HepG2 (cell line): ENCODE data around the gene TBCE. TPM values are rescaled to one million over a fixed set of nuclear protein-coding genes. Genes with fewer than 3 reads are reported as not detected.
A peak's percentile ranks its signal among the peaks of the same experiment; 100 is the strongest.

Experiments used
- ATAC-seq: fragments of 200-7000 bp; cut with Tn5 transposase; 3 replicates; pipeline ENCODE4 v1.9.1; 2020; ENCODE audit warnings: mild to moderate bottlenecking, moderate library complexity
- BruUV-seq: library from RNA; stranded (reverse); fragments of 400-500 nt; replicated peaks from 2 replicates; lab custom pipeline; 2021; lab: Mats Ljungman, UMichigan
- CTCF ChIA-PET: fragments of 300-600 bp; formaldehyde crosslinking; extraction: SDS; loops from one replicate; lab custom pipeline; 2021; ENCODE audit warnings: low total read pairs, inconsistent platforms, low intra/inter-chr PET ratio; lab: Yijun Ruan, JAX
- POLR2A ChIA-PET: fragments of 350-600 bp; sonication (Branson Sonifier 250); formaldehyde crosslinking; loops from one replicate; lab custom pipeline; 2020; ENCODE audit warnings: antibody characterized with exemption, inconsistent platforms; lab: Yijun Ruan, JAX
- DNase-seq: peaks from one replicate; pipeline ENCODE4 v3.0.0-alpha.2; 2015; ENCODE audit warnings: low spot score
- FAIRE-seq: peaks from 3 replicates; lab custom pipeline; 2011; peaks lifted over from hg19 to GRCh38; lab: Jason Lieb, UNC
- H2AFZ ChIP-seq: one replicate; pipeline ENCODE4 v1.6.1; 2011; ENCODE audit warnings: low read length, inconsistent platforms
- H3K27ac ChIP-seq: fragments of 300-600 bp; 3 replicates; pipeline ENCODE4 v1.8.0; 2011; ENCODE audit warnings: mixed run types, mild to moderate bottlenecking, mixed read lengths, low read length, inconsistent platforms; ENCODE audit not compliant: insufficient read depth; ENCODE audit errors: extremely low read length
- H3K27me3 ChIP-seq, 2 experiments: fragments of 200-600 bp in 1 of 2; 2 replicates in 1 of 2; 3 replicates in 1 of 2; pipeline versions ENCODE4 v1.6.0 to v1.8.0; 2011; ENCODE audit warnings: low read length in 2 of 2, mild to moderate bottlenecking in 2 of 2, moderate library complexity in 2 of 2, inconsistent platforms in 1 of 2; ENCODE audit not compliant: insufficient read depth in 2 of 2, control insufficient read depth in 1 of 2
- H3K36me3 ChIP-seq, 2 experiments: fragments of 200-600 bp in 1 of 2; replicated peaks in 1 of 2; 2 replicates in 1 of 2; 3 replicates in 1 of 2; pipeline versions ENCODE4 v1.5.1 to v1.8.0; 2011; ENCODE audit warnings: low read length in 2 of 2, inconsistent platforms in 1 of 2; ENCODE audit not compliant: insufficient read depth in 2 of 2, control insufficient read depth in 1 of 2
- H3K4me1 ChIP-seq: 2 replicates; pipeline ENCODE4 v1.5.1; 2012; ENCODE audit warnings: low read length, inconsistent platforms; ENCODE audit not compliant: insufficient read depth
- H3K4me2 ChIP-seq: 2 replicates; pipeline ENCODE4 v1.6.0; 2011; ENCODE audit warnings: low read depth, low read length, inconsistent platforms
- H3K4me3 ChIP-seq, 3 experiments: fragments of 200-600 bp in 1 of 3; sonication (generic), shearing (Covaris generic) in 1 of 3; replicated peaks in 1 of 3; 2 replicates each; pipeline ENCODE4 v1.5.1; 2011 to 2016; ENCODE audit warnings: low read length in 3 of 3, inconsistent platforms in 2 of 3, low read depth in 2 of 3, mild to moderate bottlenecking in 2 of 3, control low read depth in 1 of 3, mixed read lengths in 1 of 3; ENCODE audit not compliant: insufficient read depth in 1 of 3
- H3K79me2 ChIP-seq: one replicate; pipeline ENCODE4 v1.6.1; 2011; ENCODE audit warnings: low read length, inconsistent platforms; ENCODE audit not compliant: insufficient read depth
- H3K9ac ChIP-seq: 2 replicates; pipeline ENCODE4 v1.6.0; 2011; ENCODE audit warnings: mild to moderate bottlenecking, low read depth, low read length, inconsistent platforms; ENCODE audit not compliant: insufficient read depth
- H3K9me3 ChIP-seq: 2 replicates; pipeline ENCODE4 v1.5.1; 2012; ENCODE audit warnings: mild to moderate bottlenecking, low read length
- H4K20me1 ChIP-seq: 2 replicates; pipeline ENCODE4 v1.6.0; 2011; ENCODE audit warnings: inconsistent platforms, mild to moderate bottlenecking, low read length, moderate library complexity; ENCODE audit not compliant: insufficient read depth
- KAT7 ChIP-seq: IDR thresholded peaks from 2 replicates; pipeline ENCODE4 v1.6.1; 2018; ENCODE audit warnings: borderline replicate concordance, missing compliant biosample characterization
- MAFK ChIP-seq, 2 experiments: IDR thresholded peaks in 1 of 2; conservative IDR thresholded peaks in 1 of 2; 2 replicates each; pipeline ENCODE4 v1.6.1; 2011; ENCODE audit warnings: improper control_type of control experiment in 2 of 2, low read length in 2 of 2
- WGBS: methylation state at CpG from one replicate; pipeline ENCODE4 v1.1.6; 2017; ENCODE audit warnings: low lambda C conversion rate; 5-methylcytosine and 5-hydroxymethylcytosine counted together
- in situ Hi-C: cut with HindIII; loops from 2 replicates; pipeline ENCODE4 v1.10.0; 2017; ENCODE audit warnings: low pct_unique_long_range_greater_than_20kb; ENCODE audit not compliant: extremely low pct_ligation_motif_present
- intact Hi-C: fragments of 100-400 bp; cut with micrococcal nuclease; formaldehyde crosslinking; loops from one replicate; pipeline ENCODE4 v1.10.0; 2022; ENCODE audit not compliant: unreplicated experiment
- polyA plus RNA-seq, 8 experiments: library from polyadenylated mRNA; depleted of rRNA in 3 of 8; stranded (reverse) in 7 of 8; unstranded in 1 of 8; fragments of >200 nt; fragmentation: Illumina TruSeq in 4 of 8; extraction: Trizol in 4 of 8; gene quantifications; 2 replicates each; pipeline versions ENCODE4 v1.2.1 to v1.2.3, GENCODE V29; 2011 to 2016; ENCODE audit warnings: low read depth in 4 of 8, missing spikeins in 1 of 8, mixed read lengths in 1 of 8; ENCODE audit not compliant: insufficient read depth in 1 of 8
- small RNA-seq, 3 experiments: library from RNA; depleted of rRNA; stranded (forward); fragments of <200 nt; gene quantifications; one replicate each; pipeline ENCODE3, GENCODE V24; 2012; ENCODE audit warnings: low read depth in 2 of 3, low replicate concordance in 1 of 3; ENCODE audit not compliant: insufficient read length in 3 of 3, insufficient read depth in 2 of 3
- total RNA-seq, 5 experiments: library from RNA; depleted of rRNA; stranded (reverse); fragments of >200 nt; fragmentation: Illumina TruSeq; extraction: Trizol; gene quantifications; 2 replicates each; pipeline ENCODE4 v1.2.3, GENCODE V29; 2016; ENCODE audit warnings: low read depth in 1 of 5

TBCE gene
- total and polyA plus RNA-seq, 2 of the 13 experiments (the other 11 are each of a cell fraction or from before 2014, with no cell fraction given) = 25.6 to 31.1 TPM

DNA sequence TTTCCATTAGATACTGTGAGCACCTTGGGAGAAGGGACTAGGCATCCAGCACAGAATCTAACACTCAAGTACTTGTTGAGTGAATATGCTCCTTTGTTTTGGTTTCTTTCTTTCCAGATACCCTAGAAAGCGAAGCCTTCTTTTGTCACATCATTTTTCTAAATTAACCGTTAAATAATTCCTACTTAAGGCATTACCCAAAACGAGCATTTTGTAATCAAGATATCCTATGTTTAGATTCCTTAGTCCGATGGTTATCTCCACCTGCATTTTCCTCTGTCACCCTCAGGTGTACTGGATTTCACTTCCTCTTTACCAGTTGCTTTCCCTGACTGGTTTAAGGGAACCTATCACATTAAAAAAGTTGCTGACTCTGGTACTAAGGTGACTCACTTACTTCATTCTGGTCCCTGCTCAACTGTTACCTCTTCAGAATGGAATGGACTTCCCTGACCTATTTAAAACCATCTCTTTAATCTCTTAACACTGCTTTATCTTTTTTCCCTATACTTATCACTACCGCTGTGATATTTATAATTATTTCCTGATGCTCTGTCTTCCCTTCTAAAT, 133.8 kb downstream of the TBCE start:
- POLR2A ChIA-PET = no interaction called here
- no peak for ATAC-seq

More for the DNA sequence above, 133.8 kb downstream of the TBCE start:
- 95% methylated on average over 5 of the region's 5 CpGs for WGBS
- no peak for TF ChIP-seq KAT7 (CRISPR knock-in tag)
- 0 out of 4 replicates have a peak, but pooled peaks of 1 of the 2 experiments have one; percentile 16 for TF ChIP-seq MAFK (conservative IDR thresholded peaks at IDR 0.05 in 1 of 2, IDR thresholded peaks at IDR 0.05 in 1 of 2; ENCODE audit: low read length in 2 of 2)
- Histone ChIP-seq H3K4me3 (no peak overlapping the region), H3K4me2 (no peak overlapping the region), H3K27me3 (no peaks in the 10 kb centered on the region; a peak in 1 of 5 replicates), H3K9ac (no peak overlapping the region), H3K79me2 (peaks cover 68% of the 10 kb centered on the region), H4K20me1 (0 out of 2 replicates have a peak, but pooled peaks cover 11% of the 10 kb centered on the region), H3K36me3 (no peaks in the 10 kb centered on the region), H3K9me3 (no peaks in the 10 kb centered on the region), H3K27ac (no peak overlapping the region), H2AFZ (no peak overlapping the region), H3K4me1 (peaks cover 29% of the 10 kb centered on the region)
- no TSS peak for BruUV-seq
- CTCF ChIA-PET = no interaction called here
- no peak for FAIRE-seq
- DNase-seq = no peak
- intact Hi-C loops (no loop called here), in situ Hi-C loops (no loop called here)

Small RNA genes lying within 50 kb of the gene (small RNA-seq; reads per million reads assigned to genes)
- gene AL391994.1 (0 reads per million in 3 experiments), gene RPS21P1 (0 to 1.9 (median 0) reads per million in 3 experiments)

Other genes starting within 250 kb of the TBCE start
- 138 and 153 TPM in 2 replicates for gene TOMM20, start 238.6 kb upstream of the TBCE start, total RNA-seq (2016; rRNA removed; fragmentation: Illumina TruSeq; extraction: Trizol)
- 298 and 376 TPM in 2 replicates for gene TOMM20, start 238.6 kb upstream of the TBCE start, polyA plus RNA-seq (2011; rRNA removed)
- 73.0 and 105 TPM in 2 replicates for gene RBM34, start 206.2 kb upstream of the TBCE start, total RNA-seq (2016; rRNA removed; fragmentation: Illumina TruSeq; extraction: Trizol)
- gene RBM34, start 206.2 kb upstream of the TBCE start, polyA plus RNA-seq (2011; rRNA removed) = 29.5 and 34.7 TPM in 2 replicates
- 24.6 and 26.9 TPM in 2 replicates for gene ARID4B, start 39.2 kb upstream of the TBCE start, total RNA-seq (2016; rRNA removed; fragmentation: Illumina TruSeq; extraction: Trizol)
- gene ARID4B, start 39.2 kb upstream of the TBCE start, polyA plus RNA-seq (2011; rRNA removed) = 7.2 and 9.7 TPM in 2 replicates
- gene GGPS1, start 38.9 kb upstream of the TBCE start, total RNA-seq (2016; rRNA removed; fragmentation: Illumina TruSeq; extraction: Trizol) = 42.6 and 59.1 TPM in 2 replicates
- gene GGPS1, start 38.9 kb upstream of the TBCE start, polyA plus RNA-seq (2011; rRNA removed) = 25.8 and 28.8 TPM in 2 replicates
- 22.3 and 28.9 TPM in 2 replicates for gene B3GALNT2, start 137.0 kb downstream of the TBCE start, total RNA-seq (2016; rRNA removed; fragmentation: Illumina TruSeq; extraction: Trizol)
- gene B3GALNT2, start 137.0 kb downstream of the TBCE start, polyA plus RNA-seq (2011; rRNA removed) = 14.6 and 16.5 TPM in 2 replicates